SK-N-MC (cell line): ENCODE measurements around the gene PSMB11.

Source experiments
- EZH2 ChIP-seq: fragments of 200-600 bp; sonication (generic); IDR thresholded peaks from one replicate; pipeline ENCODE4 v1.6.1; 2017; ENCODE audit warnings: antibody characterized with exemption
- FOXP2 ChIP-seq: optimal IDR thresholded peaks from 2 replicates; pipeline ENCODE3; 2011; ENCODE audit warnings: mild to moderate bottlenecking, moderate library complexity; ENCODE audit not compliant: insufficient read depth; ENCODE audit errors: extremely low read length, control extremely low read depth

GRCh38 chr14:23044840-23045239 is 2.8 kb downstream of the PSMB11 start:
- TF ChIP-seq FOXP2: no peak
- no peak for TF ChIP-seq EZH2
